H9 (cell line): Measurements from ENCODE around the gene TRPM2. TPM values are rescaled to one million over a fixed set of nuclear protein-coding genes. Genes with fewer than 3 reads are reported as not detected.

ENCODE experiments used
- DNase-seq: peaks from one replicate; pipeline ENCODE4 v3.0.0-alpha.2; 2017
- H2AFZ ChIP-seq: one replicate; pipeline ENCODE4 v1.6.1; 2013; ENCODE audit warnings: mild to moderate bottlenecking, low read length, control low read depth, moderate library complexity
- H2AK5ac ChIP-seq: 2 replicates; pipeline ENCODE4 v1.6.1; 2013; ENCODE audit warnings: low read length, control low read depth, mixed read lengths; ENCODE audit not compliant: insufficient read length
- H2BK120ac ChIP-seq: one replicate; pipeline ENCODE4 v1.6.1; 2013; ENCODE audit warnings: low read depth, mild to moderate bottlenecking, low read length, control low read depth, inconsistent platforms; ENCODE audit not compliant: poor library complexity, severe bottlenecking
- H2BK12ac ChIP-seq: 2 replicates; pipeline ENCODE4 v1.6.1; 2013; ENCODE audit warnings: low read length, control low read depth, mixed read lengths, low read depth; ENCODE audit not compliant: insufficient read length
- H2BK15ac ChIP-seq: 2 replicates; pipeline ENCODE4 v1.6.1; 2013; ENCODE audit warnings: low read depth, low read length, control low read depth
- H2BK20ac ChIP-seq: one replicate; pipeline ENCODE4 v1.6.1; 2013; ENCODE audit warnings: low read depth, mild to moderate bottlenecking, low read length, control low read depth, inconsistent platforms; ENCODE audit not compliant: poor library complexity, severe bottlenecking
- H2BK5ac ChIP-seq: 2 replicates; pipeline ENCODE4 v1.6.1; 2013; ENCODE audit warnings: low read length, control low read depth, mixed read lengths; ENCODE audit not compliant: insufficient read length
- H3K14ac ChIP-seq: 2 replicates; pipeline ENCODE4 v1.6.1; 2013; ENCODE audit warnings: low read length, control low read depth; ENCODE audit not compliant: insufficient read depth
- H3K18ac ChIP-seq: 2 replicates; pipeline ENCODE4 v1.6.1; 2013; ENCODE audit warnings: low read depth, mild to moderate bottlenecking, mixed read lengths, low read length, control low read depth; ENCODE audit not compliant: insufficient read length
- H3K23ac ChIP-seq: 2 replicates; pipeline ENCODE4 v1.6.1; 2013; ENCODE audit warnings: low read length, control low read depth, mixed read lengths, low read depth; ENCODE audit not compliant: insufficient read length
- H3K23me2 ChIP-seq: 2 replicates; pipeline ENCODE4 v1.6.1; 2013; ENCODE audit warnings: low read depth, mild to moderate bottlenecking, mixed read lengths, low read length, control low read depth; ENCODE audit not compliant: insufficient read length, poor library complexity, severe bottlenecking
- H3K27ac ChIP-seq: 2 replicates; pipeline ENCODE4 v1.5.1; 2013; ENCODE audit warnings: low read length, control low read depth, mixed read lengths, low read depth; ENCODE audit not compliant: insufficient read length
- H3K27me3 ChIP-seq: 2 replicates; pipeline ENCODE4 v1.6.1; 2013; ENCODE audit warnings: low read length, control low read depth, inconsistent platforms; ENCODE audit not compliant: insufficient read depth
- H3K4ac ChIP-seq: 2 replicates; pipeline ENCODE4 v1.6.1; 2013; ENCODE audit warnings: low read depth, mild to moderate bottlenecking, control low read depth, inconsistent platforms, low read length, moderate library complexity
- H3K4me1 ChIP-seq: 2 replicates; pipeline ENCODE4 v1.6.1; 2013; ENCODE audit warnings: low read length, control low read depth, inconsistent platforms; ENCODE audit not compliant: insufficient read depth
- H3K4me2 ChIP-seq: 2 replicates; pipeline ENCODE4 v1.6.1; 2013; ENCODE audit warnings: low read length, control low read depth, mixed read lengths; ENCODE audit not compliant: insufficient read length, insufficient read depth
- H3K56ac ChIP-seq: 2 replicates; pipeline ENCODE4 v1.6.1; 2013; ENCODE audit warnings: low read depth, mild to moderate bottlenecking, mixed read lengths, low read length, control low read depth; ENCODE audit not compliant: insufficient read length
- H3K79me1 ChIP-seq: 2 replicates; pipeline ENCODE4 v1.6.1; 2013; ENCODE audit warnings: low read depth, mild to moderate bottlenecking, moderate library complexity, low read length, control low read depth, inconsistent platforms; ENCODE audit not compliant: insufficient read depth, poor library complexity, severe bottlenecking
- H3K79me2 ChIP-seq: 2 replicates; pipeline ENCODE4 v1.6.1; 2013; ENCODE audit warnings: low read length, control low read depth, inconsistent platforms; ENCODE audit not compliant: insufficient read depth
- H3K9ac ChIP-seq: 2 replicates; pipeline ENCODE4 v1.6.1; 2013; ENCODE audit warnings: low read length, control low read depth, mixed read lengths; ENCODE audit not compliant: insufficient read length; ENCODE audit errors: extremely low read depth
- H3K9me3 ChIP-seq: one replicate; pipeline ENCODE4 v1.6.1; 2013; ENCODE audit warnings: low read depth, low read length, inconsistent platforms; ENCODE audit not compliant: control insufficient read depth
- H3T11ph ChIP-seq: one replicate; pipeline ENCODE4 v1.6.1; 2013; ENCODE audit warnings: mild to moderate bottlenecking, low read length, control low read depth, inconsistent platforms
- H4K20me1 ChIP-seq: one replicate; pipeline ENCODE4 v1.6.1; 2013; ENCODE audit not compliant: control insufficient read depth, insufficient read length, insufficient read depth
- H4K5ac ChIP-seq: 2 replicates; pipeline ENCODE4 v1.6.1; 2013; ENCODE audit warnings: low read depth, mild to moderate bottlenecking, mixed read lengths, low read length, control low read depth; ENCODE audit not compliant: insufficient read length
- H4K8ac ChIP-seq: replicated peaks from 2 replicates; pipeline ENCODE4 v1.6.1; 2013; ENCODE audit warnings: low read length, control low read depth, mixed read lengths, low read depth; ENCODE audit not compliant: insufficient read length
- H4K91ac ChIP-seq: 2 replicates; pipeline ENCODE4 v1.6.1; 2013; ENCODE audit warnings: low read depth, mild to moderate bottlenecking, moderate library complexity, mixed read lengths, low read length, control low read depth; ENCODE audit not compliant: insufficient read length
- H3K27ac Mint-ChIP-seq, 3 experiments: 2 replicates in 2 of 3; 3 replicates in 1 of 3; pipeline ENCODE4 v1.8.0; 2020 to 2021; ENCODE audit warnings: mixed read lengths in 3 of 3, mild to moderate bottlenecking in 1 of 3, moderate library complexity in 1 of 3
- H3K27me3 Mint-ChIP-seq: 2 replicates; pipeline ENCODE4 v1.8.0; 2021; ENCODE audit warnings: low read depth, mild to moderate bottlenecking, moderate library complexity, mixed read lengths
- H3K36me3 Mint-ChIP-seq, 3 experiments: 2 replicates in 2 of 3; 3 replicates in 1 of 3; pipeline ENCODE4 v1.8.0; 2020 to 2021; ENCODE audit warnings: low read depth in 3 of 3, mixed read lengths in 3 of 3; ENCODE audit not compliant: insufficient read depth in 1 of 3
- H3K4me1 Mint-ChIP-seq, 2 experiments: 2 replicates each; pipeline ENCODE4 v1.8.0; 2020; ENCODE audit warnings: mixed read lengths in 2 of 2
- H3K4me3 Mint-ChIP-seq, 2 experiments: 2 replicates in 1 of 2; 3 replicates in 1 of 2; pipeline ENCODE4 v1.8.0; 2020 to 2021; ENCODE audit warnings: mild to moderate bottlenecking in 2 of 2, mixed read lengths in 2 of 2, moderate library complexity in 1 of 2
- H3K9me3 Mint-ChIP-seq, 2 experiments: 2 replicates in 1 of 2; 3 replicates in 1 of 2; pipeline ENCODE4 v1.8.0; 2020; ENCODE audit warnings: mild to moderate bottlenecking in 2 of 2, mixed read lengths in 2 of 2, moderate library complexity in 1 of 2
- CTCF ChIP-seq: fragments of 200-600 bp; sonication (generic); conservative IDR thresholded peaks from 3 replicates; pipeline ENCODE4 v1.8.0; 2021; ENCODE audit warnings: antibody characterized with exemption, mild to moderate bottlenecking
- WGBS: extraction: QIAGEN DNeasy Blood & Tissue Kit; methylation state at CpG from one replicate; pipeline ENCODE4 v1.1.7; 2013; ENCODE audit warnings: missing lambda C conversion rate, low lambda C conversion rate, mixed read lengths; ENCODE audit not compliant: insufficient read length; ENCODE audit errors: extremely low coverage; 5-methylcytosine and 5-hydroxymethylcytosine counted together
- total RNA-seq: library from RNA; stranded (reverse); gene quantifications from 2 replicates; pipeline ENCODE4 v1.2.1, GENCODE V29; 2021

Gene TRPM2
- total RNA-seq, 1 experiment from 2014 or later = 0.68 TPM

GRCh38 chr21:44454058-44454457, 100.6 kb downstream of the TRPM2 start:
- Mint-ChIP-seq H3K4me1 (peaks cover 4 to 8% of the 10 kb centered on the region in 2 experiments; a peak in 3 of 4 replicates), H3K27ac (no peak overlapping the region), H3K9me3 (no peaks in the 10 kb centered on the region; a peak in 2 of 5 replicates), H3K36me3 (peaks cover 0 to 2% (median 0%) of the 10 kb centered on the region in 3 experiments; a peak in 1 of 7 replicates), H3K27me3 (peaks cover 33% of the 10 kb centered on the region), H3K4me3 (peak overlapping the region; percentile 49 to 78; a peak in 3 of 5 replicates)
- Histone ChIP-seq H3K9me3 (no peaks in the 10 kb centered on the region), H4K5ac (no peak overlapping the region), H3K4me2 (no peak overlapping the region), H2BK12ac (no peak overlapping the region), H3K56ac (no peak overlapping the region), H2BK20ac (no peak overlapping the region), H2AFZ (no peak overlapping the region), H3K9ac (no peak overlapping the region), H3K79me1 (no peaks in the 10 kb centered on the region), H2BK120ac (no peak overlapping the region), H3K79me2 (no peaks in the 10 kb centered on the region), H4K20me1 (no peaks in the 10 kb centered on the region), H3K23ac (no peak overlapping the region), H2BK5ac (no peak overlapping the region), H3K4me1 (no peaks in the 10 kb centered on the region), H3K4ac (no peak overlapping the region), H3T11ph (no peak overlapping the region), H3K27me3 (no peaks in the 10 kb centered on the region), H3K23me2 (peaks cover 7% of the 10 kb centered on the region), H3K27ac (no peak overlapping the region), H3K14ac (no peak overlapping the region), H2BK15ac (no peak overlapping the region), H4K91ac (no peak overlapping the region), H2AK5ac (no peak overlapping the region), H4K8ac (no peak overlapping the region), H3K18ac (no peak overlapping the region)
- peak; percentile 10 for DNase-seq
- no CpG with 5 or more reads among the region's 5 CpGs for WGBS
- no peak for TF ChIP-seq CTCF
